ENCODE results near the gene ZNF778. TPM values are rescaled to one million over a fixed set of nuclear protein-coding genes. Genes with fewer than 3 reads are reported as not detected.

ZNF778 gene
- total and polyA plus RNA-seq, 2 donors (not counting 1 experiment from before 2014, with no cell fraction given): 2.2 to 13.4 TPM

DNA sequence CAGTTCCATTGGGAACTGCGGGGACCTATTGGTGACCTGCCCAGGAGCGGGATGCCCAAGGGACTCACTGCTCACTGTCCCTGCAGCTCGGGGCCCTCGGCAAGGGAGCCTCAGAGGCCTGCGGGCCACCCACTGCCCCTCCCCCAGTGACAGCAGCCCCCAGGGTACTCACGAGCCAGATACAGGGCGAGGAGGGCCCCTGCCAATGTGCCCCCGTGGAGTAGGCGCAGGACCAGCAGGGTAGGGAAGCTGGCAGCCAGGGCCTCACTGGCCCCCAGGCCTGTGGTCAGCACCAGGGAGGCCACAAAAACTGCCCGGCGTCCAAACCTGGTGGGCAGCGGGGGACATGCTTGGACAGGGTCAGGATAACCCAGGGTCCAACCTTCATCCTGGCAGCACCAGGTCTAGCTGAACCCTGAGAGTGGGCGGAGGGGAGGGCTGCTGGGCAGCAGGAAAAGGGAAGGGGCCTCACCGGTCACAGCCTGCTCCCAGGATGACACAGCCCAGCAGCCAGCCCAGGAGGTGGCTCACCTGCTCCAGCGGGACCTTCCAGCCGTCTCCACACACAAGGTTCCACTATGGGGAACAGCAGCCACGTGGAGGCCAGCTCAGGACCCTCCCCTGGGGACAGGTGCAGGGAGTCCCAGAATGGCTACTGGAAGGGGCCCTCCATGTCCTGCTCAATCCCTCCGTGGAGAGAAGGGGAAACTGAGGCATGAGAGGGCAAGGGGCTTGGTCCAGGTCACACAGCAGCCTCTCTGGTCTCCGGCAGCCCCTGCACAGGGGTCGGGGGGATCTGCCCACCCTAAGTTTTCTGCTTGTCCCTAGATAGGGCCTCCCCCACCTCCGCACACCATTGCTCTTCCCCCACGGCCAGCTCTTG is 18.0 kb upstream of the ZNF778 start:
- no peak overlapping the region for H3K4me3 ChIP-seq (ENCODE audit: control extremely low read depth in 1 of 5, extremely low read depth in 1 of 5, insufficient read depth in 1 of 5, low read depth in 2 of 5, low read length in 4 of 5)
- H3K27me3 Mint-ChIP-seq: peaks cover 29% of the 10 kb centered on the region
- no peak for TF ChIP-seq EZH2 (IDR thresholded peaks at IDR 0.05; ENCODE audit: borderline replicate concordance, insufficient read depth, low read depth, low read length, poor library complexity, severe bottlenecking)
- TF ChIP-seq, protein P1, sequence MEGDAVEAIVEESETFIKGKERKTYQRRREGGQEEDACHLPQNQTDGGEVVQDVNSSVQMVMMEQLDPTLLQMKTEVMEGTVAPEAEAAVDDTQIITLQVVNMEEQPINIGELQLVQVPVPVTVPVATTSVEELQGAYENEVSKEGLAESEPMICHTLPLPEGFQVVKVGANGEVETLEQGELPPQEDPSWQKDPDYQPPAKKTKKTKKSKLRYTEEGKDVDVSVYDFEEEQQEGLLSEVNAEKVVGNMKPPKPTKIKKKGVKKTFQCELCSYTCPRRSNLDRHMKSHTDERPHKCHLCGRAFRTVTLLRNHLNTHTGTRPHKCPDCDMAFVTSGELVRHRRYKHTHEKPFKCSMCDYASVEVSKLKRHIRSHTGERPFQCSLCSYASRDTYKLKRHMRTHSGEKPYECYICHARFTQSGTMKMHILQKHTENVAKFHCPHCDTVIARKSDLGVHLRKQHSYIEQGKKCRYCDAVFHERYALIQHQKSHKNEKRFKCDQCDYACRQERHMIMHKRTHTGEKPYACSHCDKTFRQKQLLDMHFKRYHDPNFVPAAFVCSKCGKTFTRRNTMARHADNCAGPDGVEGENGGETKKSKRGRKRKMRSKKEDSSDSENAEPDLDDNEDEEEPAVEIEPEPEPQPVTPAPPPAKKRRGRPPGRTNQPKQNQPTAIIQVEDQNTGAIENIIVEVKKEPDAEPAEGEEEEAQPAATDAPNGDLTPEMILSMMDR (IDR thresholded peaks at IDR 0.05): no peak
- no peak overlapping the region for H3K27ac Mint-ChIP-seq
- 88% methylated on average over 22 of the region's 22 CpGs for WGBS (ENCODE audit: insufficient coverage)
- intact Hi-C loops (cut with micrococcal nuclease): no loop called here
- H3K9me3 ChIP-seq (ENCODE audit: control extremely low read depth in 1 of 3, control insufficient read depth in 2 of 3, insufficient read depth in 1 of 3, low read length in 2 of 3): peaks cover 0 to 27% (median 3%) of the 10 kb centered on the region in 3 donors
- POLR2A ChIA-PET: interaction anchor here (0.6 kb wide), 1 partner anchor 258 kb away, joined by 3 read pairs; no protein-coding TSS in a partner anchor
- H3K4me2 ChIP-seq (replicated peaks; ENCODE audit: low read depth, low read length, poor library complexity, severe bottlenecking): peak overlapping the region; percentile 81
- peaks cover 13% of the 10 kb centered on the region for H3K4me1 Mint-ChIP-seq
- no peaks in the 10 kb centered on the region for H4K20me1 ChIP-seq (ENCODE audit: control insufficient read depth, insufficient read depth, low read length, poor library complexity, severe bottlenecking)
- H2AFZ ChIP-seq (ENCODE audit: insufficient read depth, low read depth, low read length, poor library complexity, severe bottlenecking): no peak overlapping the region
- CTCF ChIA-PET: no interaction called here
- H3K27ac ChIP-seq (ENCODE audit: low read length in 2 of 2): no peak overlapping the region
- peaks cover 0 to 54% (median 25%) of the 10 kb centered on the region in 4 experiments for H3K27me3 ChIP-seq (replicated peaks in 1 of 4; ENCODE audit: control extremely low read depth in 1 of 4, control insufficient read depth in 3 of 4, insufficient read depth in 4 of 4, low read length in 3 of 4)
- no peaks in the 10 kb centered on the region for H3K79me2 ChIP-seq (ENCODE audit: control insufficient read depth, insufficient read depth, low read length)
- no peak for ATAC-seq (ENCODE audit: low read depth)
- no peak overlapping the region for H3K4me3 Mint-ChIP-seq
- no peaks in the 10 kb centered on the region for H3K9me3 Mint-ChIP-seq (ENCODE audit: insufficient read depth)
- H3K36me3 ChIP-seq (replicated peaks in 1 of 2; ENCODE audit: control extremely low read depth in 1 of 2, control insufficient read depth in 1 of 2, extremely low read depth in 1 of 2, insufficient read depth in 2 of 2, low read length in 1 of 2): no peaks in the 10 kb centered on the region
- no peak overlapping the region for H3K9ac ChIP-seq (ENCODE audit: low read length)
- DNase-seq: no peak
- H3K4me1 ChIP-seq (ENCODE audit: control insufficient read depth in 2 of 2, insufficient read depth in 2 of 2, low read length in 2 of 2): peaks cover 15% of the 10 kb centered on the region in 2 donors

Measured in B cell (primary cell).